ENCODE results near the gene IHH.

The IHH gene

GRCh38 chr2:219060821-219061791 is at the start of gene IHH:
Gene IHH, minus strand, starts transcription at chr2:219060921. Its CDS starts 454 bp downstream, at chr2:219060467.
- DNase-seq = no peak

DNA sequence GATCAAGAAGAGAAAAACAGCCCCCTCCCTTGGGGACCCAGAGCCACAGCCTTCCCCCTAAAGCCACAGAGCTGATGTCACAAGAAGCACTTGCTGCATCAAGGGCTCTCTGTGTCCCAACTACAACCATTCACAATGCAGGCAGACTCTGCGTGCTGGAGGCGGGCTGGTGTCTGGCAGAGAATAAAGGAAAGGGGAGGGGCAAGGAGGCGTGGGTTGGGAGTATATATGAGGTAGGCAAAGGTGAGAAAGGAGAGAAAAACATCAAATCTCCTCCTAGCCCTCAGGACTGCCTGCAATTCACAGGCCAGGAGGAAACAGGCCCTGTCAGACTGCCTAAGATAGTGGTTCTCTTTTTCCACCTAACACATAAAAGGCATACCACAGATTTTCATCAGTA is 48.8 kb upstream of the IHH start:
- no peak for DNase-seq

GRCh38 chr2:219107758-219108157 is 47.0 kb upstream of the IHH start:
- DNase-seq = no peak

- DNase-seq = no peak
Measured at GRCh38 chr2:219106251-219106650, 45.5 kb upstream of the IHH start.

- no peak for DNase-seq
Measured at GRCh38 chr2:219104107-219105035, 43.6 kb upstream of the IHH start.

DNA sequence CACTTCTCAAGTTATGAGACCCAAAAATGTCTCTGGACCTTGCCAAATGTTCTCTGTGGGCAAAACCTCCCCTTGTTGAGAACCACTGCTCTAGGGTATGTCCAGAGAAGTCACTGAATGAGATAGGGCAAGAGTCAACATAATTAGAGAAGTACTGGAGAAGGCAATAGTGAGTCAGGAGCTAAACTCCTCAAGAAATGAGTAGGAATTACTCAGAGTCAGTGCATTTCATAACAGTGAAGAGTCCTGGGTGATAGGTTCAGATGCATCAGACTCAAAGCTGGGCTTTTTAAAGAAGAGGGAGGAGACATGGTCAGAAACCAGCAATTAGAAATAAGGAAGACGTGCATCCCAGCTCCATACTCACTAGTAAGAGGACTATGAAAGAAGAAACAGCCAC is 38.6 kb upstream of the IHH start:
- no peak for DNase-seq

DNA sequence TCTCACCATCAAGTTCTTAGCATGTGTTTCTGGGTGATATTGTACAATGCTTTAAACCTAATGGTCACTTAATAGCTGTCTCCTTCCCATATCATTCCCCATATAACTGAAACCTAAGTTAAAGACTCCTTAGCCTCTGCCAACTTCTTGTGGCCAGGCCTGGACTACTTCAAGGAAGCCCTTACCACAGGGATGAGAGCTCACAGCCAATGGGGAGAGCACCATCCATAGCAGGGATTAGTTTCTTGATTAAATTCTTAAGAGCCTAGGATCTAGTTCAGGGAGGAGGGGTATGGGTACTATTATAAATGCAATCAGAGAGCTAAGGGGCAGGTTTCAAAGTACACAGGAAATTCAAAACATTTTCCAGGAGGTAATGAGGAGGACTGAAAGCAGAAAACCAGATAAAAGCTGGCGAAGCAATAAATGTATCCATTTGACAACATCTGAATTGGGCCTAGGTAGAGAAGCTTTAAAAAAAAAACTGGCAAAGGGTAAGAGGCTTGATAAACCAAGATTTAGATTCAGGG is 34.8 kb upstream of the IHH start:
- no peak for DNase-seq

DNA sequence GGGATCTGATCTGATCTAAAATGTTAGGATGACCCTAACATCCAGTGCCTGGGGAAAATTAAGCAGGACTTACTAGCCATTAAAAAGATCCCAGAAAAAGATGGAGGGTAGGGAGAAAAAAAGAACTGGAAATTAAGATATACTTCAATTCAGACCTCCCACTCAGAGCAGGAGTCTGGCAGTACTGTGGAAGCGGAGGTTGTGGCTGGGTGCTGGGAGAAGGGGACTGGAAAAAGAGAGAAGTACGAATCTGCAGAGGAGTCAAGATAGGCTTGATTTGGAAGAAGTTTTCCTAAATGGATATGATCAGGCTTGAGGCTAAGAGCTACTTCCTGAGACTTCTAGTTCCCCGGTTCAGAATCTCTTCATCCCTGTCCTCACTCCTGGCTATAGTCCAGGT is 33.5 kb upstream of the IHH start:
- no peak for DNase-seq

GRCh38 chr2:219090436-219091299 is 29.9 kb upstream of the IHH start:
- no peak for DNase-seq

- DNase-seq = no peak
Measured at GRCh38 chr2:219089330-219089729, 28.6 kb upstream of the IHH start.

DNA sequence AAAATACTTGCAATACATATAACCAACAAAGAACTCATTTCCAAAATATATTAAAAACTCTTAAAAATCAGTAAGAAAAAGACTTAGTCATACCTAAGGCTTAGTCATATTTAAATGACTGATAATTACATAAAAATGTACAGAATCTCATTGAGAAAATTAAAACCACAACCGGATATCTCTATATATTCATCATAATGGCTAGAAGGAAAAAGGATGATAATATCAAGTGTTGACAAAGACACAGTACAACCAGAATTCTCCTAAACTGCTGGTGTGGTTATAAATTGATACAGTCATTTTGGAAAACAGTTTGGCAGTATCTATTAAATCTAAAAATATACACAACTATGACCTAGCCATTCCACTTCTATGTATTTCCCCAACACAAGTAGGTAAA is 27.1 kb upstream of the IHH start:
- DNase-seq = no peak

GRCh38 chr2:219087361-219087760 is 26.6 kb upstream of the IHH start:
- DNase-seq = no peak

DNA sequence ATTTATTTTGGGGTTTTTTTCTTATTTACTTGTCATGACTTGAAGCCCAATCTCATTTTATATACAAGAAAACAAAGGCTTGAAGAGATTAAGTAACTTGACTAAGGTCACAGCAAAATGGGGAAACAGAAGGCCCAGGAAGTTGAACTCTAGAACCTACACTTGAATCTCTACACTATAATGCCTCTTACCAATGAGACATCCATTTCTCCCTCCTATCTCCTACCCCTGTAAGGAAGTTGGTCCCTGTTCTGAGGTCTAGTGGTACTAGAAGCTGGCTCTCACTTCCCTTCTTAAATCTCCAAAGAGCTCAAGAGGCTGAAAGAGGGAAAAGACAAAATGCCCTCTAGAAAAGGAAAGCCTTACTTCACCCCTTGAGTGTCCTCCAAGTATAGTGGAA is 25.5 kb upstream of the IHH start:
- DNase-seq = no peak

DNA sequence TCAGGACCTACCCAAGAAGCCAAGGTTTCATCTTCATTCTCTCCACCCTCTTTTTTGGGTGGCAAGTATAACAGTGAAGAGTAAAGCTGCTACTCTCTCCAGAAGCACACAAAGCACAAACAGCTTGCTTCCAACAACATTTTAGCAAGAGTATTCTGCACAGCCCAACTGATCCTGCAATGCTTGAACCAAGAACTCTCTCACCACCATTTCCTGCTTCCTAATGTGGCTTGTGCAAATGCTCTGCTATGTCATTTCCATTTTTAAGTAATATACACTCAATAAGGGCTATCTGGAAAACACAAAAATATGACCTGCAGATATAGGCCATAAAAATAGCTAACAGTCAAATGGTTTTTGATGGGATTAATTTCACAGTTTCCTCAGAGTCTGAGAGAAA is 24.1 kb upstream of the IHH start:
- no peak for DNase-seq

- no peak for DNase-seq
Measured at GRCh38 chr2:219082332-219082958, 21.7 kb upstream of the IHH start.

DNA sequence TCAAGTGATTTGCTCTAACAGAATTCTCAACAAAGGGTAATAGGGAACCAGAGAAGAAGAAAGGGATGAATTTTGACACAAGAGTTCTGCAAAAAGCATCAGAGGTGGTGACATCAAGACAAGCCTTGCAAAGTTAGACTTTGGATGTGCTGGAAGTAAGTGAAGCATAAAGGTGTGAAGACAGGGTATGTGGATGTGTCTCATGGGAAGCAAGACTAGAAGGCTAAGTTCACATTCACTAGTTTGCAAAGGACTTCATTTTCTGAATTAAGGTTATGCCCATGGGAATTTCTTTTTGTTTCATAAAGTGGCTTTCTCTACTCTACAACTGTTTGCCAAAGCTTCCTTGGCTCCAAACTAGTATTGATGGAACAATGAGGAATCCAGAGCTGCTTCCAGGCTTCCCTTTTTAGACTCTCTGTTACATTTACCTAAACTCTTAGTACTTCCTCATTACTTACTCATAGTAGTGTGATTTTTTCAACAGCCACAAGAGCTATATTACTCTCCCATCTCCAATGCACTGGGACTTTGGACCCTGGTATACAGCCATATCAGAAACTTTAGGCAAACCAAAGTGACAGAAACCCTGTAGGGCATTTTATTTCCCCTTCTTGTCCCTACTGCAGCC is 21.1 kb upstream of the IHH start:
- no peak for DNase-seq

GRCh38 chr2:219081096-219081495 is 20.4 kb upstream of the IHH start:
- no peak for DNase-seq

DNA sequence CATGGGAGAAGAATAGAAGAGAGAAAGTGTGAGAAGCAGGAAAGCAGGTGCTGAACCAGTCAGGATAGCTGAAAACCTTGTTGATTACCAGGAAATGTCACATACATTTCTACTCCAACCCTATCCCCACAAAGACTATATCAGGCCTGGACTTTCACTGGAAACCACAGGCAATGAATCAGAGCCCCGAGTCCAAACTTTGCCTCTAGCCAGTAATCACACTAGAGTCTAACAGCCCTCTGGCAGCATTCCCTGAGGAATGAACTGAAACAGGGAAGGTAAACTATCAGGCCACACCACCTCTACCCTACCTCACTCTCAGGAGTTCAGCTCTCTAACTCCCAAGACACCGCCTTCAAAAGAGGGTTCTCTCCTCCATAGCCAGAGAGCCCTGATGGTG is 18.7 kb upstream of the IHH start:
- no peak for DNase-seq

GRCh38 chr2:219078951-219079350 is 18.2 kb upstream of the IHH start:
- no peak for DNase-seq

DNA sequence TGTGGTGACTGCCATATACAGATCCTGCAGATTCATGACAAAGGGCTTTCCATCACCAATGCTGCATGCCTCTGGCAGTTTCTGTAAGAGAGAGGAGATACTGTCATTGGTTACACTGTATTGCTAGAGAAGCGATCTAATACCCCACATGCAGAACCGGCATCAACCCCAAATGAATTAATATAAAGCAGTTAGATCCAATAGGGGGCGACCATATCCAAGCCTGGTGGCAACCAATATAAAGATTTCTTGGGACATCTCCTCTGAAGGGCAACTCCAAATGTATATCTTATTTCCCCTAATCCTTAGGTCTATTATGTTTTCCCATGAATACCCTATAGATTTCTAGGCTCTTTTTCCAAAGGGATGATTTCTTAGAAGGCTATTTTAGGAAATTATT is 17.4 kb upstream of the IHH start:
- no peak for DNase-seq

DNA sequence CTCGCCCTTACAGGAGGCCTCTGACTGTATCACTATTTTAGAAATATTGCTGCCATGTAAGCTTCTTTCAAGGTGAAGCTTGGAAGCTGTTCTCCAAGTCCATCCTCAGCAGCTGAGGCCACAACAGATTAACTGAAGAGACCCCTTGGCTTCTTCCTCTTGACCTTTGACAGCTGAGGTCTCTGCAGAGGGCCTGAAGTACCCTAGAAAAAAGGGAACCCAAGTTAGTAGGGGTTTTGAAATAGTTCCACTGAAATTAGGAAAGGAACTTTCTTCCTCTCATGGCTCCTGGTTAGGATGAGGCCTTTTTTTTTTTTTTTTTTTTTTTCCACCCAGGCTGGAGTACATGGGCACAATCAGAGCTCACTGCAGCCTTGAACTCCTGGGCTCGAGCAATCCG is 15.5 kb upstream of the IHH start:
- DNase-seq = no peak
